WI38 (cell line): ENCODE results near the gene CHAD.

Experiments used
- H3K4me3 ChIP-seq: 2 replicates; pipeline ENCODE4 v1.5.1; 2011; ENCODE audit warnings: low read depth, mild to moderate bottlenecking, control low read depth, low read length
- CTCF ChIP-seq: IDR thresholded peaks from 2 replicates; pipeline ENCODE4 v1.5.1; 2012; ENCODE audit warnings: low read depth, mild to moderate bottlenecking, control low read depth, low read length

Gene CHAD

GRCh38 chr17:50501054-50501453 lies 32.4 kb upstream of the CHAD start:
- 0 out of 2 replicates have a peak, but pooled peaks have one; percentile 23 for TF ChIP-seq CTCF
- H3K4me3 ChIP-seq, result no peak overlapping the region

- no peak for TF ChIP-seq CTCF
- no peak overlapping the region for H3K4me3 ChIP-seq
Measured at GRCh38 chr17:50499721-50500120, 31.0 kb upstream of the CHAD start.

- no peak for TF ChIP-seq CTCF
- no peak overlapping the region for H3K4me3 ChIP-seq
Measured at GRCh38 chr17:50499270-50499669, 30.6 kb upstream of the CHAD start.

- TF ChIP-seq CTCF, result no peak
- no peak overlapping the region for H3K4me3 ChIP-seq
Measured at GRCh38 chr17:50498021-50498874, 29.6 kb upstream of the CHAD start.

- no peak overlapping the region for H3K4me3 ChIP-seq
- TF ChIP-seq CTCF, result no peak
Measured at GRCh38 chr17:50495918-50496317, 27.2 kb upstream of the CHAD start.

- TF ChIP-seq CTCF, result no peak
- no peak overlapping the region for H3K4me3 ChIP-seq
Measured at GRCh38 chr17:50495217-50495823, 26.6 kb upstream of the CHAD start.

GRCh38 chr17:50493744-50494143 lies 25.1 kb upstream of the CHAD start:
- no peak for TF ChIP-seq CTCF
- no peak overlapping the region for H3K4me3 ChIP-seq
